Trophoblast cell (in vitro differentiated cells and primary cell): ENCODE data around the gene GLS.

Experiments
- DNase-seq, 2 donors: peaks; one replicate each; pipeline ENCODE4 v3.0.0-alpha.2; 2016
- H2AFZ ChIP-seq: 2 replicates; pipeline ENCODE4 v1.6.1; 2013; ENCODE audit warnings: low read length, moderate library complexity, mild to moderate bottlenecking; ENCODE audit not compliant: insufficient read depth, poor library complexity
- H2AK5ac ChIP-seq: 2 replicates; pipeline ENCODE4 v1.6.1; 2013; ENCODE audit warnings: mild to moderate bottlenecking, low read length
- H2BK120ac ChIP-seq: 2 replicates; pipeline ENCODE4 v1.6.1; 2013; ENCODE audit warnings: low read length, mild to moderate bottlenecking, moderate library complexity; ENCODE audit not compliant: insufficient read depth, poor library complexity
- H2BK12ac ChIP-seq: 2 replicates; pipeline ENCODE4 v1.6.1; 2013; ENCODE audit warnings: mild to moderate bottlenecking, low read length, moderate library complexity
- H2BK5ac ChIP-seq: 2 replicates; pipeline ENCODE4 v1.6.1; 2013; ENCODE audit warnings: low read length, low read depth, moderate library complexity, mild to moderate bottlenecking; ENCODE audit not compliant: poor library complexity
- H3K14ac ChIP-seq: 2 replicates; pipeline ENCODE4 v1.6.1; 2013; ENCODE audit warnings: mild to moderate bottlenecking, low read length
- H3K18ac ChIP-seq: 2 replicates; pipeline ENCODE4 v1.6.1; 2013; ENCODE audit warnings: mild to moderate bottlenecking, low read length
- H3K23ac ChIP-seq: 2 replicates; pipeline ENCODE4 v1.6.1; 2013; ENCODE audit warnings: low read length
- H3K27ac ChIP-seq: 2 replicates; pipeline ENCODE4 v1.5.1; 2013; ENCODE audit warnings: low read depth, mild to moderate bottlenecking, inconsistent platforms, low read length, moderate library complexity
- H3K27me3 ChIP-seq: 2 replicates; pipeline ENCODE4 v1.6.1; 2013; ENCODE audit warnings: inconsistent platforms, mild to moderate bottlenecking, low read length, moderate library complexity; ENCODE audit not compliant: insufficient read depth
- H3K36me3 ChIP-seq, 2 experiments: 1 replicate in 1 of 2; 2 replicates in 1 of 2; pipeline ENCODE4 v1.6.1; 2013; ENCODE audit warnings: low read length in 2 of 2, mild to moderate bottlenecking in 2 of 2, moderate library complexity in 1 of 2; ENCODE audit not compliant: insufficient read depth in 2 of 2, control insufficient read depth in 1 of 2
- H3K4ac ChIP-seq: 2 replicates; pipeline ENCODE4 v1.6.1; 2013; ENCODE audit warnings: low read depth, mild to moderate bottlenecking, low read length, moderate library complexity
- H3K4me1 ChIP-seq, 2 experiments: 1 replicate in 1 of 2; 2 replicates in 1 of 2; pipeline ENCODE4 v1.6.1; 2013; ENCODE audit warnings: low read length in 2 of 2, mild to moderate bottlenecking in 2 of 2, moderate library complexity in 1 of 2; ENCODE audit not compliant: insufficient read depth in 2 of 2, control insufficient read depth in 1 of 2
- H3K4me2 ChIP-seq: 2 replicates; pipeline ENCODE4 v1.6.1; 2013; ENCODE audit warnings: inconsistent platforms, mild to moderate bottlenecking, low read length, moderate library complexity
- H3K4me3 ChIP-seq: 2 replicates; pipeline ENCODE4 v1.5.1; 2013; ENCODE audit warnings: mild to moderate bottlenecking, low read depth, low read length, inconsistent platforms
- H3K79me1 ChIP-seq: one replicate; pipeline ENCODE4 v1.6.1; 2013; ENCODE audit warnings: low read length
- H3K79me2 ChIP-seq: 2 replicates; pipeline ENCODE4 v1.6.1; 2013; ENCODE audit warnings: low read length, mild to moderate bottlenecking; ENCODE audit not compliant: control insufficient read depth, insufficient read depth, poor library complexity
- H3K9ac ChIP-seq: 2 replicates; pipeline ENCODE4 v1.6.1; 2013; ENCODE audit warnings: mild to moderate bottlenecking, low read length
- H3K9me3 ChIP-seq: 2 replicates; pipeline ENCODE4 v1.6.1; 2013; ENCODE audit warnings: low read depth, mild to moderate bottlenecking, control low read depth, inconsistent platforms, low read length; ENCODE audit not compliant: insufficient read depth
- H4K12ac ChIP-seq: 2 replicates; pipeline ENCODE4 v1.6.1; 2013; ENCODE audit warnings: low read depth, mild to moderate bottlenecking, low read length, moderate library complexity
- H4K8ac ChIP-seq: 2 replicates; pipeline ENCODE4 v1.6.1; 2013; ENCODE audit warnings: low read depth, mild to moderate bottlenecking, low read length, moderate library complexity
- H4K91ac ChIP-seq: one replicate; pipeline ENCODE4 v1.6.1; 2013; ENCODE audit warnings: low read depth, mild to moderate bottlenecking, low read length, moderate library complexity
- WGBS: extraction: QIAGEN DNeasy Blood & Tissue Kit; methylation state at CpG from one replicate; pipeline ENCODE4 v1.1.7; 2013; ENCODE audit warnings: missing lambda C conversion rate; ENCODE audit not compliant: insufficient read length, insufficient coverage; ENCODE audit errors: extremely low coverage; 5-methylcytosine and 5-hydroxymethylcytosine counted together

Gene GLS

GRCh38 chr2:190903693-190904450 lies 23.3 kb downstream of the GLS start:
- Histone ChIP-seq H3K9ac (no peak overlapping the region), H3K4me3 (no peak overlapping the region), H3K4me1 (no peaks in the 10 kb centered on the region), H4K8ac (no peak overlapping the region), H2BK5ac (no peak overlapping the region), H2AFZ (no peak overlapping the region), H3K23ac (no peak overlapping the region), H2AK5ac (no peak overlapping the region), H3K4ac (no peak overlapping the region), H4K91ac (no peak overlapping the region), H3K79me1 (no peaks in the 10 kb centered on the region), H3K18ac (no peak overlapping the region), H3K27ac (no peak overlapping the region), H3K4me2 (no peak overlapping the region), H3K36me3 (peaks cover 3 to 5% of the 10 kb centered on the region in 2 experiments), H2BK12ac (no peak overlapping the region), H4K12ac (no peak overlapping the region), H3K27me3 (no peaks in the 10 kb centered on the region), H3K79me2 (no peaks in the 10 kb centered on the region), H2BK120ac (no peak overlapping the region), H3K14ac (no peak overlapping the region), H3K9me3 (no peaks in the 10 kb centered on the region)
- WGBS = no CpG with 5 or more reads among the region's 1 CpG
- DNase-seq = no peak

GRCh38 chr2:190904640-190905261 lies 24.1 kb downstream of the GLS start:
- no peaks in the 10 kb centered on the region for H3K79me2 ChIP-seq
- H4K8ac ChIP-seq = no peak overlapping the region
- no CpG with 5 or more reads among the region's 3 CpGs for WGBS
- H3K18ac ChIP-seq = no peak overlapping the region
- no peak overlapping the region for H3K23ac ChIP-seq
- no peak overlapping the region for H3K4me2 ChIP-seq
- no peak overlapping the region for H3K9ac ChIP-seq
- H2AFZ ChIP-seq = no peak overlapping the region
- DNase-seq = peak; percentile 21 to 88
- H4K12ac ChIP-seq = no peak overlapping the region
- H3K4me3 ChIP-seq = no peak overlapping the region
- H3K27me3 ChIP-seq = no peaks in the 10 kb centered on the region
- H2BK5ac ChIP-seq = no peak overlapping the region
- no peak overlapping the region for H3K27ac ChIP-seq
- H3K4me1 ChIP-seq = no peaks in the 10 kb centered on the region
- H3K14ac ChIP-seq = no peak overlapping the region
- no peaks in the 10 kb centered on the region for H3K79me1 ChIP-seq
- H4K91ac ChIP-seq = no peak overlapping the region
- no peak overlapping the region for H2BK12ac ChIP-seq
- H3K36me3 ChIP-seq = peaks cover 5 to 6% of the 10 kb centered on the region in 2 experiments
- no peak overlapping the region for H3K4ac ChIP-seq
- H3K9me3 ChIP-seq = no peaks in the 10 kb centered on the region
- no peak overlapping the region for H2BK120ac ChIP-seq
- H2AK5ac ChIP-seq = no peak overlapping the region

GRCh38 chr2:190908532-190908931 lies 27.9 kb downstream of the GLS start:
- no peaks in the 10 kb centered on the region for H3K9me3 ChIP-seq
- no peak for DNase-seq
- no peak overlapping the region for H3K9ac ChIP-seq
- H3K4me2 ChIP-seq = no peak overlapping the region
- H3K18ac ChIP-seq = no peak overlapping the region
- H4K91ac ChIP-seq = no peak overlapping the region
- H3K27ac ChIP-seq = no peak overlapping the region
- no peak overlapping the region for H2BK120ac ChIP-seq
- H3K79me2 ChIP-seq = no peaks in the 10 kb centered on the region
- H4K8ac ChIP-seq = no peak overlapping the region
- no peak overlapping the region for H3K4me3 ChIP-seq
- no peak overlapping the region for H2BK5ac ChIP-seq
- H3K23ac ChIP-seq = no peak overlapping the region
- no peaks in the 10 kb centered on the region for H3K27me3 ChIP-seq
- no CpG with 5 or more reads among the region's 5 CpGs for WGBS
- no peak overlapping the region for H2AFZ ChIP-seq
- no peak overlapping the region for H2AK5ac ChIP-seq
- no peaks in the 10 kb centered on the region for H3K79me1 ChIP-seq
- no peaks in the 10 kb centered on the region for H3K4me1 ChIP-seq
- H3K14ac ChIP-seq = no peak overlapping the region
- no peak overlapping the region for H4K12ac ChIP-seq
- no peak overlapping the region for H2BK12ac ChIP-seq
- no peak overlapping the region for H3K4ac ChIP-seq
- H3K36me3 ChIP-seq = peaks cover 4% of the 10 kb centered on the region in 2 experiments

GRCh38 chr2:190909680-190910079 lies 29.1 kb downstream of the GLS start:
- Histone ChIP-seq H2AK5ac (no peak overlapping the region), H3K36me3 (peaks cover 6 to 7% of the 10 kb centered on the region in 2 experiments), H4K8ac (no peak overlapping the region), H3K23ac (no peak overlapping the region), H3K4me2 (no peak overlapping the region), H3K18ac (no peak overlapping the region), H4K12ac (no peak overlapping the region), H2BK5ac (no peak overlapping the region), H3K79me1 (no peaks in the 10 kb centered on the region), H3K27me3 (no peaks in the 10 kb centered on the region), H3K9me3 (no peaks in the 10 kb centered on the region), H3K14ac (no peak overlapping the region), H2BK120ac (no peak overlapping the region), H3K9ac (no peak overlapping the region), H2BK12ac (no peak overlapping the region), H3K4me1 (no peaks in the 10 kb centered on the region), H2AFZ (no peak overlapping the region), H3K4ac (no peak overlapping the region), H4K91ac (no peak overlapping the region), H3K79me2 (no peaks in the 10 kb centered on the region), H3K27ac (no peak overlapping the region), H3K4me3 (no peak overlapping the region)
- no peak for DNase-seq
- WGBS = no CpG with 5 or more reads among the region's 2 CpGs
